Measurements from ENCODE around the gene TMEM183A.

The TMEM183A gene

GRCh38 chr1:203028784-203029553, 21.8 kb downstream of the TMEM183A start:
- DNase-seq (ENCODE audit: low read depth), result no peak

GRCh38 chr1:203031467-203031866, 24.3 kb downstream of the TMEM183A start:
- DNase-seq (ENCODE audit: low read depth), result no peak

GRCh38 chr1:203033287-203033686, 26.1 kb downstream of the TMEM183A start:
- no peak for DNase-seq (ENCODE audit: low read depth)

GRCh38 chr1:203033917-203034316, 26.7 kb downstream of the TMEM183A start:
- DNase-seq (ENCODE audit: low read depth), result no peak

- DNase-seq (ENCODE audit: low read depth), result no peak
Measured at GRCh38 chr1:203034422-203035110, 27.4 kb downstream of the TMEM183A start.

- no peak for DNase-seq (ENCODE audit: low read depth)
Measured at GRCh38 chr1:203035111-203036000, 28.2 kb downstream of the TMEM183A start.

GRCh38 chr1:203036135-203036534, 29.0 kb downstream of the TMEM183A start:
- DNase-seq (ENCODE audit: low read depth), result no peak

- DNase-seq (ENCODE audit: low read depth), result no peak
Measured at GRCh38 chr1:203036537-203036936, 29.4 kb downstream of the TMEM183A start.

GRCh38 chr1:203037509-203038190, 30.5 kb downstream of the TMEM183A start:
- DNase-seq (ENCODE audit: low read depth), result no peak

- no peak for DNase-seq (ENCODE audit: low read depth)
Measured at GRCh38 chr1:203038217-203038741, 31.1 kb downstream of the TMEM183A start.

- no peak for DNase-seq (ENCODE audit: low read depth)
Measured at GRCh38 chr1:203038891-203039608, 31.9 kb downstream of the TMEM183A start.

GRCh38 chr1:203039609-203040512, 32.7 kb downstream of the TMEM183A start:
- DNase-seq (ENCODE audit: low read depth), result no peak

- DNase-seq (ENCODE audit: low read depth), result no peak
Measured at GRCh38 chr1:203040513-203041275, 33.5 kb downstream of the TMEM183A start.

- no peak for DNase-seq (ENCODE audit: low read depth)
Measured at GRCh38 chr1:203041351-203041932, 34.3 kb downstream of the TMEM183A start.

GRCh38 chr1:203043830-203044545, 36.8 kb downstream of the TMEM183A start:
- no peak for DNase-seq (ENCODE audit: low read depth)

GRCh38 chr1:203044546-203045250, 37.5 kb downstream of the TMEM183A start:
- DNase-seq (ENCODE audit: low read depth), result no peak

- DNase-seq (ENCODE audit: low read depth), result no peak
Measured at GRCh38 chr1:203045336-203045735, 38.2 kb downstream of the TMEM183A start.

Measured in T-helper 22 cell (primary cell).